Calu3 (cell line): ENCODE results near the gene SLC2A10. TPM values are rescaled to one million over a fixed set of nuclear protein-coding genes. Genes with fewer than 3 reads are reported as not detected.

ENCODE experiments used
- BruUV-seq: library from RNA; stranded (reverse); fragments of 400-500 nt; replicated peaks from 2 replicates; lab custom pipeline; 2021; lab: Mats Ljungman, UMichigan
- CTCF ChIA-PET: fragments of 300-600 bp; sonication (Branson Sonifier 250); formaldehyde crosslinking; loops from one replicate; lab custom pipeline; 2022; ENCODE audit warnings: antibody characterized with exemption; lab: Charles Lee
- DNase-seq: peaks from one replicate; pipeline ENCODE4 v3.0.0; 2022
- H3K27ac Mint-ChIP-seq: one replicate; pipeline ENCODE4 v1.8.0; 2022; ENCODE audit warnings: mixed read lengths; ENCODE audit not compliant: unreplicated experiment
- H3K27me3 Mint-ChIP-seq: one replicate; pipeline ENCODE4 v1.8.0; 2022; ENCODE audit warnings: mixed read lengths; ENCODE audit not compliant: unreplicated experiment
- H3K36me3 Mint-ChIP-seq: one replicate; pipeline ENCODE4 v1.8.0; 2022; ENCODE audit warnings: mild to moderate bottlenecking, moderate library complexity, mixed read lengths; ENCODE audit not compliant: insufficient read depth, unreplicated experiment
- H3K4me1 Mint-ChIP-seq: one replicate; pipeline ENCODE4 v1.8.0; 2022; ENCODE audit warnings: mild to moderate bottlenecking, low read depth, mixed read lengths; ENCODE audit not compliant: unreplicated experiment
- H3K4me3 Mint-ChIP-seq: one replicate; pipeline ENCODE4 v1.8.0; 2022; ENCODE audit warnings: mild to moderate bottlenecking, low read depth, moderate library complexity, mixed read lengths; ENCODE audit not compliant: unreplicated experiment
- H3K9me3 Mint-ChIP-seq: one replicate; pipeline ENCODE4 v1.8.0; 2022; ENCODE audit warnings: low read depth, mixed read lengths; ENCODE audit not compliant: unreplicated experiment
- CTCF ChIP-seq: fragments of 200-600 bp; IDR thresholded peaks from one replicate; pipeline ENCODE4 v1.8.0; 2022; ENCODE audit warnings: antibody characterized with exemption; ENCODE audit not compliant: unreplicated experiment
- intact Hi-C: fragments of 100-400 bp; cut with micrococcal nuclease; formaldehyde crosslinking; loops from one replicate; pipeline ENCODE4 v1.10.0; 2022; ENCODE audit not compliant: unreplicated experiment
- total RNA-seq: library from RNA; stranded (reverse); gene quantifications from 2 replicates; pipeline ENCODE4 v1.2.3, GENCODE V29; 2022

The SLC2A10 gene
- total RNA-seq, 1 experiment from 2014 or later, result 24.9 TPM

GRCh38 chr20:46779831-46780230 is 70.4 kb downstream of the SLC2A10 start:
- CTCF ChIA-PET, result no interaction called here
- no peak overlapping the region for H3K4me3 Mint-ChIP-seq

GRCh38 chr20:46784436-46785127 is 75.1 kb downstream of the SLC2A10 start:
- no peak for TF ChIP-seq CTCF
- intact Hi-C loops, result no loop called here
- Mint-ChIP-seq H3K4me3 (no peak overlapping the region), H3K9me3 (peaks cover 3% of the 10 kb centered on the region), H3K4me1 (peaks cover 11% of the 10 kb centered on the region), H3K27me3 (peaks cover 13% of the 10 kb centered on the region), H3K27ac (no peak overlapping the region), H3K36me3 (no peaks in the 10 kb centered on the region)
- CTCF ChIA-PET, result no interaction called here
- no peak for DNase-seq
- BruUV-seq, result no TSS peak

More at GRCh38 chr20:46779831-46780230, 70.4 kb downstream of the SLC2A10 start:
- no peak for DNase-seq
- no peak overlapping the region for H3K27ac Mint-ChIP-seq
- intact Hi-C loops, result no loop called here
- TF ChIP-seq CTCF, result no peak
- no peaks in the 10 kb centered on the region for H3K36me3 Mint-ChIP-seq
- H3K27me3 Mint-ChIP-seq, result peaks cover 35% of the 10 kb centered on the region
- no TSS peak for BruUV-seq
- H3K4me1 Mint-ChIP-seq, result peaks cover 2% of the 10 kb centered on the region
- peaks cover 3% of the 10 kb centered on the region for H3K9me3 Mint-ChIP-seq

Other genes with a start within 250 kb of the SLC2A10 start
- not detected in 2 replicates for gene ZNF334, start 196.1 kb upstream of the SLC2A10 start, total RNA-seq
- not detected in 2 replicates for gene OCSTAMP, start 159.0 kb upstream of the SLC2A10 start, total RNA-seq
- gene SLC13A3, start 58.2 kb upstream of the SLC2A10 start, total RNA-seq, result 0.49 TPM in 1 of 2 replicates, not detected in the other
- 19.2 and 21.0 TPM in 2 replicates for gene TP53RK, start 20.2 kb upstream of the SLC2A10 start, total RNA-seq
- gene EYA2, start 185.2 kb downstream of the SLC2A10 start, total RNA-seq, result 0.32 and 0.35 TPM in 2 replicates